ENCODE measurements around the gene CD86.

The CD86 gene

GRCh38 chr3:122055215-122055614 is at the start of gene CD86:
Gene CD86 (plus strand): TSS chr3:122055362. CDS start chr3:122055490, 128 bp downstream.
- in situ Hi-C loops (cut with MboI; ENCODE audit: low sequenced_read_pairs, unreplicated experiment): no loop called here
- DNase-seq (ENCODE audit: low spot score): peak; percentile 59
- TF ChIP-seq, protein P1, sequence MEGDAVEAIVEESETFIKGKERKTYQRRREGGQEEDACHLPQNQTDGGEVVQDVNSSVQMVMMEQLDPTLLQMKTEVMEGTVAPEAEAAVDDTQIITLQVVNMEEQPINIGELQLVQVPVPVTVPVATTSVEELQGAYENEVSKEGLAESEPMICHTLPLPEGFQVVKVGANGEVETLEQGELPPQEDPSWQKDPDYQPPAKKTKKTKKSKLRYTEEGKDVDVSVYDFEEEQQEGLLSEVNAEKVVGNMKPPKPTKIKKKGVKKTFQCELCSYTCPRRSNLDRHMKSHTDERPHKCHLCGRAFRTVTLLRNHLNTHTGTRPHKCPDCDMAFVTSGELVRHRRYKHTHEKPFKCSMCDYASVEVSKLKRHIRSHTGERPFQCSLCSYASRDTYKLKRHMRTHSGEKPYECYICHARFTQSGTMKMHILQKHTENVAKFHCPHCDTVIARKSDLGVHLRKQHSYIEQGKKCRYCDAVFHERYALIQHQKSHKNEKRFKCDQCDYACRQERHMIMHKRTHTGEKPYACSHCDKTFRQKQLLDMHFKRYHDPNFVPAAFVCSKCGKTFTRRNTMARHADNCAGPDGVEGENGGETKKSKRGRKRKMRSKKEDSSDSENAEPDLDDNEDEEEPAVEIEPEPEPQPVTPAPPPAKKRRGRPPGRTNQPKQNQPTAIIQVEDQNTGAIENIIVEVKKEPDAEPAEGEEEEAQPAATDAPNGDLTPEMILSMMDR (IDR thresholded peaks at IDR 0.05; ENCODE audit: borderline replicate concordance, control extremely low read depth, extremely low read depth, insufficient read depth, missing control alignments): no peak

GRCh38 chr3:122006267-122006666 is 48.9 kb upstream of the CD86 start:
- in situ Hi-C loops (cut with MboI; ENCODE audit: low sequenced_read_pairs, unreplicated experiment): no loop called here
- TF ChIP-seq, protein P1 (IDR thresholded peaks at IDR 0.05; ENCODE audit: borderline replicate concordance, control extremely low read depth, extremely low read depth, insufficient read depth, missing control alignments): no peak
- no peak for DNase-seq (ENCODE audit: low spot score)

GRCh38 chr3:122008166-122008565 is 47.0 kb upstream of the CD86 start:
- TF ChIP-seq, protein P1 (IDR thresholded peaks at IDR 0.05; ENCODE audit: borderline replicate concordance, control extremely low read depth, extremely low read depth, insufficient read depth, missing control alignments): no peak
- DNase-seq (ENCODE audit: low spot score): no peak
- in situ Hi-C loops (cut with MboI; ENCODE audit: low sequenced_read_pairs, unreplicated experiment): no loop called here

DNA sequence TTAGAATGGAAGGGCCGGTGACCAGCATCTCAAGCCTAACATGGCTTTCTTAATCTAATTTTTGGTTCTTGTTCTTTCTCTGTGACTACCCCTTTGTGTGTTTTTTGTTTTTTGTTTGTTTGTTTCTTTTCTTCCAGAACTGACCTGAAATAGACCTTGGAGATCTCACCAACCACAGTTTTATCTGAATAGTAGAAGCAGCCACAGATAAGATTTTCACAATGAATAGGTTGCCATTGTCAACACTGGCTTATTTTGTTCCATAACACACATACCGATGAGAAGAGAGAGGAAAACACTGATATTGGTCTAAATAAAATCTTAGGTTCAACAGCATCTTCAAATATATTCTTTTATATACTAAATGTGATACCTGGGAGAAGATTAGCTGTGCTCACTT is 44.7 kb upstream of the CD86 start:
- no peak for DNase-seq (ENCODE audit: low spot score)
- TF ChIP-seq, protein P1 (IDR thresholded peaks at IDR 0.05; ENCODE audit: borderline replicate concordance, control extremely low read depth, extremely low read depth, insufficient read depth, missing control alignments): no peak
- in situ Hi-C loops (cut with MboI; ENCODE audit: low sequenced_read_pairs, unreplicated experiment): no loop called here

DNA sequence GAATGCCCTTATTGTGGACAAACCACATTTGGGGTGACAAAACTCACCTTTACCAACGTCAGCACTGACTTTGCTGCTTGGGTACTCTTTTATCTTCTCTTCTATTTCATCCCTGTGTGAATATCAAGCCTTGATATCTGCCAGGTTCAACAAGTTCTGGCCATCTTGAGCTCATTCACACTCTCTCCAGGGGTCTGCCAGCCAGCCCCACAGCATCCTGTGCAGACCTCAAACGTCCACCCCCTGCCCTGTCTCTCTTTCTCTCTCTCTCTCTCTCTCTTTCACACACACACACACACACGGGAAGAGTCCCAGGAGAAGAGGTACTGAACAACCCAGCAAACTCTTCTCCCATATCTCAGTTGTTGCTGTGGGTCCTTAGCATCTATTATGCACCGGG is 43.8 kb upstream of the CD86 start:
- TF ChIP-seq, protein P1 (IDR thresholded peaks at IDR 0.05; ENCODE audit: borderline replicate concordance, control extremely low read depth, extremely low read depth, insufficient read depth, missing control alignments): no peak

GRCh38 chr3:122012821-122013220 is 42.3 kb upstream of the CD86 start:
- no peak for DNase-seq (ENCODE audit: low spot score)
- TF ChIP-seq, protein P1 (IDR thresholded peaks at IDR 0.05; ENCODE audit: borderline replicate concordance, control extremely low read depth, extremely low read depth, insufficient read depth, missing control alignments): no peak
- in situ Hi-C loops (cut with MboI; ENCODE audit: low sequenced_read_pairs, unreplicated experiment): no loop called here

More for the DNA sequence above, 43.8 kb upstream of the CD86 start:
- in situ Hi-C loops (cut with MboI; ENCODE audit: low sequenced_read_pairs, unreplicated experiment): no loop called here
- no peak for DNase-seq (ENCODE audit: low spot score)

Measured in GM13976 (cell line).